Activated CD8-positive, alpha-beta T cell treated with anti-CD3 and anti-CD28 coated beads for 36 hours (primary cell): Measurements from ENCODE around the gene CACTIN. TPM values are rescaled to one million over a fixed set of nuclear protein-coding genes. Genes with fewer than 3 reads are reported as not detected.
"Not testable (repeated sequence)": the region's sequence is repeated elsewhere in the genome, so short reads cannot be mapped to it uniquely, and the experiment has no call there.

ENCODE experiments used
- ATAC-seq: fragments of 200-7000 bp; cut with Tn5 transposase; one replicate; pipeline ENCODE4 v1.10.0; 2021; ENCODE audit warnings: mild to moderate bottlenecking, moderate library complexity
- CTCF ChIA-PET: fragments of 350-600 bp; sonication (Branson Sonifier 250); formaldehyde crosslinking; loops from one replicate; lab custom pipeline; 2021; ENCODE audit warnings: antibody characterized with exemption; lab: Charles Lee
- POLR2A ChIA-PET: fragments of 350-600 bp; sonication (Branson Sonifier 250); formaldehyde crosslinking; loops from one replicate; lab custom pipeline; 2021; ENCODE audit warnings: antibody characterized with exemption; lab: Charles Lee
- DNase-seq: peaks from one replicate; pipeline ENCODE4 v3.0.0-alpha.2; 2020
- H3K27ac Mint-ChIP-seq: one replicate; pipeline ENCODE4 v1.8.0; 2021; ENCODE audit warnings: mild to moderate bottlenecking, mixed read lengths
- H3K27me3 Mint-ChIP-seq: one replicate; pipeline ENCODE4 v1.8.0; 2021; ENCODE audit warnings: mixed read lengths
- H3K36me3 Mint-ChIP-seq: one replicate; pipeline ENCODE4 v1.8.0; 2021; ENCODE audit warnings: low read depth, mixed read lengths
- H3K4me1 Mint-ChIP-seq: one replicate; pipeline ENCODE4 v1.8.0; 2021; ENCODE audit warnings: low read depth, mixed read lengths
- H3K4me3 Mint-ChIP-seq: one replicate; pipeline ENCODE4 v1.8.0; 2021; ENCODE audit warnings: mild to moderate bottlenecking, moderate library complexity, mixed read lengths
- H3K9me3 Mint-ChIP-seq: one replicate; pipeline ENCODE4 v1.8.0; 2021; ENCODE audit warnings: mixed read lengths
- CTCF ChIP-seq: fragments of 200-600 bp; IDR thresholded peaks from one replicate; pipeline ENCODE4 v1.8.0; 2022; ENCODE audit warnings: antibody characterized with exemption, mild to moderate bottlenecking
- intact Hi-C: fragments of 100-400 bp; cut with micrococcal nuclease; formaldehyde crosslinking; loops from one replicate; pipeline ENCODE4 v1.10.0; 2022
- total RNA-seq, 2 experiments: library from RNA; stranded (reverse); gene quantifications; one replicate each; pipeline ENCODE4 v1.2.3, GENCODE V29; 2021

CACTIN gene
- total RNA-seq, 2 experiments from 2014 or later: 25.9 to 28.5 TPM

DNA sequence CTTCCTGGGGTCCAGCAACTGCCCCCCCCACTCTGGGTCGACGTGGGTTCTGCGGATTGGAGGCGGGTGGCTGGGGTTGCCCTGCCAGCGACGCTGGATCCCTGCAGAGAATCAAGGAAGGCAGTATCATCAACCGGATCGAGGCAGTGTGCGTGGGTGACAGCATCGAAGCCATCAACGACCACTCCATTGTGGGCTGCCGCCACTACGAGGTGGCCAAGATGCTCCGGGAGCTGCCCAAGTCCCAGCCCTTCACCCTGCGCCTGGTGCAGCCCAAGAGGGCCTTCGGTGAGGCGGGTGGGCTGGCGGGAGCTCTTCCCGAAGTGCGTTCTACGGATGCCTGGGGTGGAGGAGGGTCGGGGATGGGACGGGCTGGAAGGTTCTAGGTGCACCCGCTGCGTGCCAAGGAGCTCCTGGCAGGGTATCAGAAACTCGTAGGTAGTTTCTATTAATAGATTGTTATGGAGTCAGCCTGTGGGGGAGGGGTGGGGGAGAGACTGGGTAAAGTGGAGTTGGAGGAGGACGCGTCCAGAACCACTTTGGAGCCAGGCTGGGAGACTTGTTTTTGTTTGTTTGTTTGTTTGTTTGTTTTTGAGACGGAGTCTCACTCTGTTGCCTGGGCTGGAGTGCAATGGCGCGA is 39.8 kb downstream of the CACTIN start:
- Mint-ChIP-seq H3K27me3 (no peaks in the 10 kb centered on the region), H3K9me3 (no peaks in the 10 kb centered on the region), H3K27ac (no peak overlapping the region), H3K4me1 (no peaks in the 10 kb centered on the region), H3K4me3 (no peak overlapping the region), H3K36me3 (no peaks in the 10 kb centered on the region)
- CTCF ChIA-PET: interaction anchor here (0.6 to 1.3 kb wide), 7 partner anchors 9 to 114 kb away, joined by 3 to 5 read pairs (median 3); no protein-coding TSS in a partner anchor
- ATAC-seq (no peak), DNase-seq (no peak)
- intact Hi-C loops: no loop called here
- no peak for TF ChIP-seq CTCF
- POLR2A ChIA-PET: no interaction called here

- DNase-seq: peak; percentile 60
- Mint-ChIP-seq H3K4me1 (no peaks in the 10 kb centered on the region), H3K4me3 (no peak overlapping the region), H3K27me3 (no peaks in the 10 kb centered on the region), H3K36me3 (no peaks in the 10 kb centered on the region), H3K9me3 (no peaks in the 10 kb centered on the region), H3K27ac (no peak overlapping the region)
- peak; percentile 47 for ATAC-seq
- ChIA-PET POLR2A (no interaction called here), CTCF (interaction anchor here (0.7 to 2.3 kb wide), 12 partner anchors 8 to 107 kb away, joined by 3 to 16 read pairs (median 4); no protein-coding TSS in a partner anchor)
- intact Hi-C loops: no loop called here
- TF ChIP-seq CTCF: peak; percentile 84
These were observed 40.4 kb downstream of the CACTIN start for GRCh38 chr19:3586127-3586626.

- no peak within 1 kb of the TSS for H3K4me3 Mint-ChIP-seq
- ChIA-PET CTCF (interaction anchor here (0.7 to 2.3 kb wide), 9 partner anchors 16 to 76 kb away, joined by 3 to 16 read pairs (median 5); no protein-coding TSS in a partner anchor), POLR2A (interaction anchor here (1.1 kb wide), 1 partner anchor 31 kb away, joined by 3 read pairs; no protein-coding TSS in a partner anchor)
- intact Hi-C loops: no loop called here
- no peaks in the 10 kb centered on the region for H3K4me1 Mint-ChIP-seq
- peak; percentile 20 for ATAC-seq
- TF ChIP-seq CTCF: no peak
- DNase-seq: no peak
- no peak within 1 kb of the TSS for H3K27ac Mint-ChIP-seq
- H3K27me3 Mint-ChIP-seq: no peaks in the 10 kb centered on the region
- no peaks in the 10 kb centered on the region for H3K9me3 Mint-ChIP-seq
- H3K36me3 Mint-ChIP-seq: no peaks in the 10 kb centered on the region
These were observed 41.1 kb downstream of the CACTIN start, which contains the start of gene GIPC3 for GRCh38 chr19:3585301-3586126. TSS of gene GIPC3 (plus strand) at chr19:3585478. CDS start at chr19:3585598, 120 bp downstream.

- DNase-seq, ATAC-seq, H3K36me3 Mint-ChIP-seq, H3K27me3 Mint-ChIP-seq, H3K4me1 Mint-ChIP-seq, intact Hi-C loops, H3K27ac Mint-ChIP-seq, H3K4me3 Mint-ChIP-seq, H3K9me3 Mint-ChIP-seq: not testable (repeated sequence)
- POLR2A ChIA-PET: interaction anchor here (1.3 kb wide), 1 partner anchor 17 kb away, joined by 3 read pairs; no protein-coding TSS in a partner anchor
- CTCF ChIA-PET: interaction anchor here (1.2 to 2.3 kb wide), 5 partner anchors 12 to 44 kb away, joined by 3 to 16 read pairs (median 5); no protein-coding TSS in a partner anchor
These were observed 42.4 kb downstream of the CACTIN start for GRCh38 chr19:3584036-3584802.

DNA sequence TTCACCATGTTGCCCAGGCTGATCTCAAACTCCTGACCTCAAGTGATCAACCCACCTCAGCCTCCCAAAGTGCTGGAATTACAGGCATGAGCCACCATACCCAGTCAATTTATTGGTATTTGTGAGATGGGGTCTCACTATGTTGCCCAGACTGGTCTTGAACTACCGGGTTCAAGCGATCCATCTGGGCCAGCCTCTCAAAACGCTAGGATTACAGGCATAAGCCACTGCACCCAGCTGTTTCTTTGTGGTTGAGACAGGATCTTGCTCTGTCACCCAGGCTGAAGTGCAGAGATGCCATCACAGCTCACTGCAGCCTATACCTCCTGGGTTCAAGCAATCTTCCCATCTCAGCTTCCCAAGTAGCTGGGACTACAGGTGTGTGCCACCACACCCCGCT is 44.8 kb downstream of the CACTIN start:
- CTCF ChIA-PET: interaction anchor here (0.7 to 1.4 kb wide), 3 partner anchors 37 to 143 kb away, joined by 3 read pairs; no protein-coding TSS in a partner anchor
- ATAC-seq, H3K4me3 Mint-ChIP-seq, H3K27me3 Mint-ChIP-seq, H3K27ac Mint-ChIP-seq, H3K36me3 Mint-ChIP-seq, H3K9me3 Mint-ChIP-seq, POLR2A ChIA-PET, DNase-seq, intact Hi-C loops, H3K4me1 Mint-ChIP-seq: not testable (repeated sequence)
